DND-41 (cell line): ENCODE data around the gene FAM53B.

Source experiments
- ATAC-seq: fragments of 200-7000 bp; cut with Tn5 transposase; 3 replicates; pipeline ENCODE4 v1.9.1; 2021; ENCODE audit warnings: low read depth; ENCODE audit not compliant: insufficient read depth
- DNase-seq: peaks from one replicate; pipeline ENCODE4 v3.0.0-alpha.2; 2020
- H2AFZ ChIP-seq: 2 replicates; pipeline ENCODE4 v1.6.0; 2012; ENCODE audit warnings: low read depth, low read length
- H3K27ac ChIP-seq: 2 replicates; pipeline ENCODE4 v1.5.1; 2012; ENCODE audit warnings: low read length, inconsistent platforms
- H3K27me3 ChIP-seq: fragments of 200-600 bp; sonication (generic); 2 replicates; pipeline ENCODE4 v1.6.0; 2012; ENCODE audit warnings: low read length, mild to moderate bottlenecking, inconsistent platforms; ENCODE audit not compliant: insufficient read depth, poor library complexity
- H3K36me3 ChIP-seq: 2 replicates; pipeline ENCODE4 v1.5.1; 2012; ENCODE audit warnings: low read length, inconsistent platforms; ENCODE audit not compliant: insufficient read depth
- H3K4me1 ChIP-seq: 2 replicates; pipeline ENCODE4 v1.5.1; 2012; ENCODE audit warnings: mild to moderate bottlenecking, low read length; ENCODE audit not compliant: insufficient read depth
- H3K4me2 ChIP-seq: 2 replicates; pipeline ENCODE4 v1.6.0; 2012; ENCODE audit warnings: mild to moderate bottlenecking, moderate library complexity, low read length, inconsistent platforms; ENCODE audit not compliant: insufficient read depth
- H3K4me3 ChIP-seq, 2 experiments: fragments of 200-600 bp in 1 of 2; shearing (Covaris generic) in 1 of 2; 2 replicates each; pipeline ENCODE4 v1.5.1; 2012 to 2016; ENCODE audit warnings: inconsistent platforms in 2 of 2, low read length in 2 of 2, mild to moderate bottlenecking in 2 of 2, low read depth in 1 of 2, moderate library complexity in 1 of 2
- H3K79me2 ChIP-seq: 2 replicates; pipeline ENCODE4 v1.6.0; 2012; ENCODE audit warnings: low read length, inconsistent platforms; ENCODE audit not compliant: insufficient read depth
- H3K9ac ChIP-seq: 2 replicates; pipeline ENCODE4 v1.6.0; 2012; ENCODE audit warnings: low read depth, mild to moderate bottlenecking, inconsistent platforms, low read length, moderate library complexity
- H3K9me3 ChIP-seq: 2 replicates; pipeline ENCODE4 v1.5.1; 2012; ENCODE audit warnings: low read length, moderate library complexity, mild to moderate bottlenecking, inconsistent platforms; ENCODE audit not compliant: insufficient read depth, severe bottlenecking
- H4K20me1 ChIP-seq: 2 replicates; pipeline ENCODE4 v1.6.0; 2012; ENCODE audit warnings: low read length; ENCODE audit not compliant: insufficient read depth
- EZH2 ChIP-seq: IDR thresholded peaks from 3 replicates; pipeline ENCODE4 v1.6.1; 2012; ENCODE audit warnings: borderline replicate concordance, low read depth, mild to moderate bottlenecking, moderate library complexity, low read length, inconsistent platforms; ENCODE audit not compliant: severe bottlenecking
- TF ChIP-seq, protein P1 (sequence below): IDR thresholded peaks from 2 replicates; pipeline ENCODE4 v1.5.1; 2012; ENCODE audit warnings: borderline replicate concordance, low read length, moderate library complexity, mild to moderate bottlenecking; ENCODE audit not compliant: poor library complexity, severe bottlenecking; ENCODE audit errors: extremely low read depth

The FAM53B gene

GRCh38 chr10:124642088-124642710 is 102.0 kb downstream of the FAM53B start:
- Histone ChIP-seq H3K4me2 (peak overlapping the region; percentile 3; the same call in 1 of the 2 replicates), H4K20me1 (peaks cover 9% of the 10 kb centered on the region), H3K27me3 (no peaks in the 10 kb centered on the region), H3K9me3 (no peaks in the 10 kb centered on the region), H3K36me3 (peaks cover 93% of the 10 kb centered on the region), H3K79me2 (peaks cover 99% of the 10 kb centered on the region), H3K27ac (peak overlapping the region; percentile 99), H2AFZ (no peak overlapping the region), H3K4me3 (no peak overlapping the region), H3K9ac (peak overlapping the region; percentile 40; the same call in 1 of the 2 replicates), H3K4me1 (peaks cover 98% of the 10 kb centered on the region)
- ATAC-seq (no peak), DNase-seq (no peak)
- TF ChIP-seq EZH2 = no peak
- TF ChIP-seq, protein P1, sequence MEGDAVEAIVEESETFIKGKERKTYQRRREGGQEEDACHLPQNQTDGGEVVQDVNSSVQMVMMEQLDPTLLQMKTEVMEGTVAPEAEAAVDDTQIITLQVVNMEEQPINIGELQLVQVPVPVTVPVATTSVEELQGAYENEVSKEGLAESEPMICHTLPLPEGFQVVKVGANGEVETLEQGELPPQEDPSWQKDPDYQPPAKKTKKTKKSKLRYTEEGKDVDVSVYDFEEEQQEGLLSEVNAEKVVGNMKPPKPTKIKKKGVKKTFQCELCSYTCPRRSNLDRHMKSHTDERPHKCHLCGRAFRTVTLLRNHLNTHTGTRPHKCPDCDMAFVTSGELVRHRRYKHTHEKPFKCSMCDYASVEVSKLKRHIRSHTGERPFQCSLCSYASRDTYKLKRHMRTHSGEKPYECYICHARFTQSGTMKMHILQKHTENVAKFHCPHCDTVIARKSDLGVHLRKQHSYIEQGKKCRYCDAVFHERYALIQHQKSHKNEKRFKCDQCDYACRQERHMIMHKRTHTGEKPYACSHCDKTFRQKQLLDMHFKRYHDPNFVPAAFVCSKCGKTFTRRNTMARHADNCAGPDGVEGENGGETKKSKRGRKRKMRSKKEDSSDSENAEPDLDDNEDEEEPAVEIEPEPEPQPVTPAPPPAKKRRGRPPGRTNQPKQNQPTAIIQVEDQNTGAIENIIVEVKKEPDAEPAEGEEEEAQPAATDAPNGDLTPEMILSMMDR = no peak

GRCh38 chr10:124641282-124642087 is 102.7 kb downstream of the FAM53B start:
- peak overlapping the region; percentile 99 for H3K27ac ChIP-seq
- peak overlapping the region; percentile 3; the same call in 1 of the 2 replicates for H3K4me2 ChIP-seq
- peaks cover 98% of the 10 kb centered on the region for H3K4me1 ChIP-seq
- TF ChIP-seq, protein P1 = no peak
- TF ChIP-seq EZH2 = no peak
- H3K9me3 ChIP-seq = no peaks in the 10 kb centered on the region
- H3K9ac ChIP-seq = peak overlapping the region; percentile 40
- H3K79me2 ChIP-seq = peaks cover 99% of the 10 kb centered on the region
- no peaks in the 10 kb centered on the region for H3K27me3 ChIP-seq
- H3K4me3 ChIP-seq = no peak overlapping the region
- DNase-seq = peak; percentile 72
- H3K36me3 ChIP-seq = peaks cover 92% of the 10 kb centered on the region
- no peak overlapping the region for H2AFZ ChIP-seq
- peaks cover 9% of the 10 kb centered on the region for H4K20me1 ChIP-seq
- peak; percentile 79 for ATAC-seq

GRCh38 chr10:124640538-124641231 is 103.5 kb downstream of the FAM53B start:
- H3K4me1 ChIP-seq = peaks cover 94% of the 10 kb centered on the region
- no peak for TF ChIP-seq EZH2
- TF ChIP-seq, protein P1 = no peak
- H3K9me3 ChIP-seq = no peaks in the 10 kb centered on the region
- no peak overlapping the region; the same call in 1 of the 2 replicates for H3K4me2 ChIP-seq
- H3K27me3 ChIP-seq = no peaks in the 10 kb centered on the region
- peaks cover 9% of the 10 kb centered on the region for H4K20me1 ChIP-seq
- peaks cover 99% of the 10 kb centered on the region for H3K79me2 ChIP-seq
- H3K4me3 ChIP-seq = no peak overlapping the region
- peak overlapping the region; percentile 99 for H3K27ac ChIP-seq
- DNase-seq (no peak), ATAC-seq (peak; percentile 4; the same call in 1 of the 3 replicates)
- peaks cover 87% of the 10 kb centered on the region for H3K36me3 ChIP-seq
- no peak overlapping the region for H2AFZ ChIP-seq
- H3K9ac ChIP-seq = peak overlapping the region; percentile 40
